ENCODE data around the gene DCDC2. TPM values are rescaled to one million over a fixed set of nuclear protein-coding genes. Genes with fewer than 3 reads are reported as not detected.

DCDC2 gene
- total RNA-seq, 1 experiment from 2014 or later: 1.8 TPM

GRCh38 chr6:24396824-24397223 lies 39.0 kb upstream of the DCDC2 start:
- POLR2A ChIA-PET: no interaction called here
- Mint-ChIP-seq H3K9me3 (peaks cover 38% of the 10 kb centered on the region), H3K4me1 (peaks cover 35% of the 10 kb centered on the region)

More at GRCh38 chr6:24396824-24397223, 39.0 kb upstream of the DCDC2 start:
- ATAC-seq (no peak), DNase-seq (ENCODE audit: low spot score) (no peak)
- TF ChIP-seq CBFB (CRISPR knock-in tag; IDR thresholded peaks at IDR 0.05; ENCODE audit: low read depth): no peak
- no peak for TF ChIP-seq ZNF317 (CRISPR knock-in tag; IDR thresholded peaks at IDR 0.05; ENCODE audit: borderline replicate concordance, low read depth)
- TF ChIP-seq E2F5 (CRISPR knock-in tag; IDR thresholded peaks at IDR 0.05): no peak
- TF ChIP-seq AFF4 (CRISPR knock-in tag; IDR thresholded peaks at IDR 0.05; ENCODE audit: borderline replicate concordance): no peak
- no peak for TF ChIP-seq SP1 (CRISPR knock-in tag; conservative IDR thresholded peaks at IDR 0.05)
- TF ChIP-seq ZNF138 (CRISPR knock-in tag; conservative IDR thresholded peaks at IDR 0.05): no peak
- TF ChIP-seq SMAD3 (CRISPR knock-in tag; IDR thresholded peaks at IDR 0.05; ENCODE audit: borderline replicate concordance): no peak
- TF ChIP-seq JUN (CRISPR knock-in tag; IDR thresholded peaks at IDR 0.05): no peak
- no peak for TF ChIP-seq ZNF423 (CRISPR knock-in tag; IDR thresholded peaks at IDR 0.05)
- no peak for TF ChIP-seq RELA (CRISPR knock-in tag; IDR thresholded peaks at IDR 0.05; ENCODE audit: borderline replicate concordance)
- TF ChIP-seq IRF1 (CRISPR knock-in tag; IDR thresholded peaks at IDR 0.05): no peak
- no peak for TF ChIP-seq CREM (CRISPR knock-in tag; IDR thresholded peaks at IDR 0.05)
- TF ChIP-seq CTCF (IDR thresholded peaks at IDR 0.05): no peak
- no peak for TF ChIP-seq CREB1 (CRISPR knock-in tag; IDR thresholded peaks at IDR 0.05)
- no peak for TF ChIP-seq ELF4 (CRISPR knock-in tag; IDR thresholded peaks at IDR 0.05; ENCODE audit: low read depth)
- no peak for TF ChIP-seq EMX1 (CRISPR knock-in tag; IDR thresholded peaks at IDR 0.05)
- no peak for TF ChIP-seq CDX4 (CRISPR knock-in tag; IDR thresholded peaks at IDR 0.05; ENCODE audit: borderline replicate concordance)
- no peak for TF ChIP-seq NR3C1 (CRISPR knock-in tag; conservative IDR thresholded peaks at IDR 0.05; ENCODE audit: low read depth)
- TF ChIP-seq ZSCAN18 (CRISPR knock-in tag; IDR thresholded peaks at IDR 0.05): no peak
- no peak for TF ChIP-seq ZBTB21 (CRISPR knock-in tag; IDR thresholded peaks at IDR 0.05; ENCODE audit: borderline replicate concordance)
- CTCF ChIA-PET: no interaction called here
- no peak overlapping the region for H3K4me3 Mint-ChIP-seq
- H3K36me3 Mint-ChIP-seq: peaks cover 36% of the 10 kb centered on the region
- H3K27ac Mint-ChIP-seq: no peak overlapping the region
- no peaks in the 10 kb centered on the region; the same call in 1 of the 2 replicates for H3K27me3 Mint-ChIP-seq (ENCODE audit: low read depth)
